Fibroblast of lung (primary cell): ENCODE results near the gene HNRNPH3.
A peak's percentile ranks its signal among the peaks of the same experiment; 100 is the strongest.

Experiments
- CTCF ChIP-seq, 2 donors: IDR thresholded peaks in 1 of 2; conservative IDR thresholded peaks in 1 of 2; 1 replicate in 1 of 2; 2 replicates in 1 of 2; pipeline ENCODE4 v1.5.1; 2011 to 2012; ENCODE audit warnings: low read length in 2 of 2, control low read depth in 1 of 2, inconsistent platforms in 1 of 2, low read depth in 1 of 2, mild to moderate bottlenecking in 1 of 2
- EZH2 ChIP-seq: IDR thresholded peaks from 2 replicates; pipeline ENCODE4 v1.5.1; 2012; ENCODE audit warnings: low read length, control low read depth, mild to moderate bottlenecking; ENCODE audit errors: missing control alignments

- TF ChIP-seq EZH2 (no peak), CTCF (conservative IDR thresholded peaks at IDR 0.05 in 1 of 2, IDR thresholded peaks at IDR 0.05 in 1 of 2; ENCODE audit: low read depth in 1 of 2, low read length in 2 of 2) (peak; percentile 47 to 50)
Measured at GRCh38 chr10:68332259-68333057, 594 bp downstream of the HNRNPH3 start, which contains the start of gene PBLD.
